A549 (cell line): Measurements from ENCODE around the gene TULP3. TPM values are rescaled to one million over a fixed set of nuclear protein-coding genes. Genes with fewer than 3 reads are reported as not detected.
A peak's percentile ranks its signal among the peaks of the same experiment; 100 is the strongest.

ENCODE experiments used
- ATAC-seq, 2 experiments: fragments of 200-7000 bp in 1 of 2; fragments of >200 bp in 1 of 2; cut with Nextera tagmentation in 1 of 2; cut with Tn5 transposase in 1 of 2; 3 replicates each; pipeline versions ENCODE4 v1.8.0 to v1.9.1; 2018 to 2020; ENCODE audit warnings: mild to moderate bottlenecking in 1 of 2, moderate library complexity in 1 of 2
- CTCF ChIA-PET: fragments of 300-600 bp; sonication (Branson Sonifier 250); formaldehyde crosslinking; extraction: SDS; loops from one replicate; lab custom pipeline; 2021; ENCODE audit warnings: antibody characterized with exemption, inconsistent platforms; lab: Yijun Ruan, JAX
- POLR2A ChIA-PET: fragments of 350-600 bp; formaldehyde crosslinking; extraction: SDS; loops from one replicate; lab custom pipeline; 2021; ENCODE audit warnings: antibody characterized with exemption, inconsistent platforms; lab: Yijun Ruan, JAX
- DNase-seq, 2 experiments: peaks; one replicate each; pipeline versions ENCODE4 v3.0.0 to v3.0.0-alpha.2; 2011 to 2016; ENCODE audit warnings: low read depth in 1 of 2, low spot score in 1 of 2
- FAIRE-seq: peaks from 2 replicates; lab custom pipeline; 2011; peaks lifted over from hg19 to GRCh38; lab: Jason Lieb, UNC
- H3K27ac ChIP-seq, 2 experiments: fragments of >200 bp; sonication (Bioruptor Twin); formaldehyde crosslinking; 3 replicates each; pipeline ENCODE4 v1.5.1; 2016 to 2017
- H3K4me1 ChIP-seq: fragments of >200 bp; sonication (Bioruptor Twin); formaldehyde crosslinking; 3 replicates; pipeline ENCODE4 v1.6.1; 2016
- H3K4me2 ChIP-seq: fragments of >200 bp; sonication (Bioruptor Twin); formaldehyde crosslinking; 3 replicates; pipeline ENCODE4 v1.6.1; 2016
- H3K4me3 ChIP-seq: fragments of >200 bp; sonication (Bioruptor Twin); formaldehyde crosslinking; 3 replicates; pipeline ENCODE4 v1.5.1; 2016
- H3K9me3 ChIP-seq: fragments of >200 bp; sonication (Bioruptor Twin); formaldehyde crosslinking; 3 replicates; pipeline ENCODE4 v1.6.1; 2016
- BHLHE40 ChIP-seq: IDR thresholded peaks from 2 replicates; pipeline ENCODE4 v1.6.1; 2012; ENCODE audit warnings: low read depth, low read length, inconsistent platforms
- CBX8 ChIP-seq: fragments of 200-600 bp; sonication (generic); IDR thresholded peaks from 2 replicates; pipeline ENCODE4 v1.6.1; 2016
- CEBPB ChIP-seq, 2 experiments: fragments of >200 bp in 1 of 2; sonication (Bioruptor Twin) in 1 of 2; formaldehyde crosslinking in 1 of 2; IDR thresholded peaks; 2 replicates each; pipeline ENCODE4 v1.6.1; 2012 to 2016
- CHD2 ChIP-seq: fragments of 150-350 bp; IDR thresholded peaks from 2 replicates; pipeline ENCODE4 v1.6.1; 2014; ENCODE audit warnings: low read length; ENCODE audit not compliant: partially characterized antibody
- CHD4 ChIP-seq: fragments of 200-600 bp; sonication (generic); IDR thresholded peaks from 2 replicates; pipeline ENCODE4 v1.6.1; 2016; ENCODE audit warnings: antibody characterized with exemption, mild to moderate bottlenecking, borderline replicate concordance
- FOSL2 ChIP-seq, 2 experiments: fragments of 450-650 bp in 1 of 2; fragments of >200 bp in 1 of 2; sonication (Bioruptor Twin) in 1 of 2; formaldehyde crosslinking; IDR thresholded peaks; 2 replicates each; pipeline versions ENCODE4 v1.5.0 to v1.6.1; 2016 to 2020; ENCODE audit warnings: mild to moderate bottlenecking in 1 of 2, moderate library complexity in 1 of 2
- HDAC2 ChIP-seq: fragments of 200-600 bp; sonication (generic); IDR thresholded peaks from 2 replicates; pipeline ENCODE4 v1.6.1; 2016
- JUN ChIP-seq, 2 experiments: fragments of >200 bp; sonication (Bioruptor Twin); formaldehyde crosslinking; IDR thresholded peaks; 2 replicates in 1 of 2; 3 replicates in 1 of 2; pipeline ENCODE4 v1.6.1; 2016 to 2017
- JUNB ChIP-seq: fragments of >200 bp; sonication (Bioruptor Twin); formaldehyde crosslinking; IDR thresholded peaks from 2 replicates; pipeline ENCODE4 v1.6.1; 2016
- KDM5A ChIP-seq: fragments of 200-600 bp; sonication (generic); IDR thresholded peaks from 2 replicates; pipeline ENCODE4 v1.6.1; 2016; ENCODE audit warnings: antibody characterized with exemption, mild to moderate bottlenecking
- MAFK ChIP-seq: fragments of 450-650 bp; IDR thresholded peaks from 2 replicates; pipeline ENCODE4 v1.6.1; 2014; ENCODE audit not compliant: partially characterized antibody
- MAZ ChIP-seq: fragments of 150-350 bp; IDR thresholded peaks from 2 replicates; pipeline ENCODE4 v1.6.1; 2014; ENCODE audit warnings: antibody characterized with exemption, low read depth, low read length, borderline replicate concordance
- MYC ChIP-seq: IDR thresholded peaks from 2 replicates; pipeline ENCODE4 v1.6.1; 2012; ENCODE audit warnings: mild to moderate bottlenecking, inconsistent platforms, low read length, improper control_type of control experiment, borderline replicate concordance
- NFE2L2 ChIP-seq: fragments of 150-350 bp; conservative IDR thresholded peaks from 2 replicates; pipeline ENCODE4 v1.6.1; 2014; ENCODE audit warnings: low read length
- PHF8 ChIP-seq: fragments of 200-600 bp; sonication (generic); IDR thresholded peaks from 2 replicates; pipeline ENCODE4 v1.6.1; 2016; ENCODE audit warnings: low read depth, mild to moderate bottlenecking, antibody characterized with exemption, moderate library complexity, borderline replicate concordance
- RAD21 ChIP-seq, 2 experiments: fragments of >200 bp in 1 of 2; sonication (Bioruptor Twin) in 1 of 2; formaldehyde crosslinking in 1 of 2; IDR thresholded peaks in 1 of 2; conservative IDR thresholded peaks in 1 of 2; 2 replicates in 1 of 2; 3 replicates in 1 of 2; pipeline ENCODE4 v1.6.1; 2012 to 2018; ENCODE audit warnings: inconsistent platforms in 1 of 2
- RARB ChIP-seq: fragments of 250-450 bp; sonication (Bioruptor Pico); IDR thresholded peaks from 2 replicates; pipeline ENCODE4 v1.8.0; 2021; ENCODE audit warnings: mild to moderate bottlenecking, moderate library complexity
- RCOR1 ChIP-seq: fragments of 150-350 bp; IDR thresholded peaks from 2 replicates; pipeline ENCODE4 v1.6.1; 2014; ENCODE audit warnings: antibody characterized with exemption, low read length, low read depth
- RFX5 ChIP-seq: fragments of 450-650 bp; IDR thresholded peaks from 2 replicates; pipeline ENCODE4 v1.7.1; 2014; ENCODE audit warnings: antibody characterized with exemption, mild to moderate bottlenecking, moderate library complexity
- SMC3 ChIP-seq: fragments of >200 bp; sonication (Bioruptor Twin); formaldehyde crosslinking; IDR thresholded peaks from 3 replicates; pipeline ENCODE4 v1.6.1; 2018; ENCODE audit warnings: inconsistent platforms
- SREBF2 ChIP-seq: fragments of 450-650 bp; IDR thresholded peaks from 2 replicates; pipeline ENCODE4 v1.6.1; 2014; ENCODE audit warnings: mild to moderate bottlenecking, moderate library complexity
- TFCP2L1 ChIP-seq: fragments of 250-450 bp; sonication (Bioruptor Pico); IDR thresholded peaks from 2 replicates; pipeline ENCODE4 v1.5.0; 2021; ENCODE audit warnings: mild to moderate bottlenecking
- USF2 ChIP-seq: fragments of 450-650 bp; IDR thresholded peaks from 2 replicates; pipeline ENCODE4 v1.6.1; 2014; ENCODE audit warnings: antibody characterized with exemption
- ZSCAN20 ChIP-seq: fragments of 250-450 bp; sonication (Bioruptor Pico); IDR thresholded peaks from 2 replicates; pipeline ENCODE4 v1.8.0; 2022; ENCODE audit warnings: mild to moderate bottlenecking, moderate library complexity
- WGBS: methylation state at CpG from one replicate; pipeline ENCODE4 v1.1.6; 2017; ENCODE audit errors: missing lambda C conversion rate; 5-methylcytosine and 5-hydroxymethylcytosine counted together
- polyA plus RNA-seq, 4 experiments: library from polyadenylated mRNA; depleted of rRNA in 3 of 4; stranded (reverse); fragments of >200 nt; fragmentation: RNase III in 1 of 4; extraction: RNeasy Plus Mini Kit Qiagen cat#74134 plus additional on column Dnase treatment in 1 of 4; gene quantifications; 2 replicates in 3 of 4; 3 replicates in 1 of 4; pipeline ENCODE4 v1.2.3, GENCODE V29; 2011 to 2017
- TF ChIP-seq, protein P1 (sequence below): IDR thresholded peaks from 2 replicates; pipeline ENCODE4 v1.6.1; 2012

TULP3 gene
- polyA plus RNA-seq, 2 of the 4 experiments (the other 2 are of a cell fraction), result 19.6 to 32.9 TPM

DNA sequence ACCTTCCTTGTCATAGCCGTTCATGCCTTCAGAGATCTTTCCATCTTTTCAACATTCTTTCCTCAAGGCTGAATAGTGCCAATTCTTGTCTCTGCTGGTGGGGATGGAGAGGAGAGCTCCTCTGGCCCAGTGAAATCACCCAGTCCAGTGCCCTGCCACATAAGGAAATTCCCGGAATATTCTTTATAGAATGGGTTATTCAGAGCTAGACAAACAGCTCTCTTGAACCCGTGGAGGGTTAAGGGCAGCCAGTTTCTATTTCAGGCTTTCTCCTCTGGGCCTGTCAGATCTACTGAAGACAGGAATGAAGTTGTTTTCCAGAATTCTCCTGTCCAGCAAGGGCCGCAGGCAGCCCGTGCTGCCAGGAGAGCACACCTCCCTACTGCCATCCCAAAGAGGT, 47.7 kb upstream of the TULP3 start:
- H3K27ac ChIP-seq, result no peak overlapping the region
- DNase-seq, result no peak
- POLR2A ChIA-PET, result no interaction called here
- no peak overlapping the region for H3K4me2 ChIP-seq
- ATAC-seq, result no peak
- no peak for TF ChIP-seq ZSCAN20
- TF ChIP-seq MAZ, result no peak
- TF ChIP-seq CHD4, result no peak
- no peak for TF ChIP-seq SMC3
- TF ChIP-seq JUNB, result no peak
- no peak for TF ChIP-seq RAD21 (conservative IDR thresholded peaks at IDR 0.05 in 1 of 2, IDR thresholded peaks at IDR 0.05 in 1 of 2)
- no peak for FAIRE-seq
- H3K4me1 ChIP-seq, result 0 out of 3 replicates have a peak, but pooled peaks cover 4% of the 10 kb centered on the region
- H3K4me3 ChIP-seq, result no peak overlapping the region
- 80% methylated on average over 5 of the region's 5 CpGs for WGBS
- H3K9me3 ChIP-seq, result no peaks in the 10 kb centered on the region
- CTCF ChIA-PET, result interaction anchor here (0.6 to 1.6 kb wide), 4 partner anchors 9 to 57 kb away, joined by 3 to 7 read pairs (median 4); no protein-coding TSS in a partner anchor

DNA sequence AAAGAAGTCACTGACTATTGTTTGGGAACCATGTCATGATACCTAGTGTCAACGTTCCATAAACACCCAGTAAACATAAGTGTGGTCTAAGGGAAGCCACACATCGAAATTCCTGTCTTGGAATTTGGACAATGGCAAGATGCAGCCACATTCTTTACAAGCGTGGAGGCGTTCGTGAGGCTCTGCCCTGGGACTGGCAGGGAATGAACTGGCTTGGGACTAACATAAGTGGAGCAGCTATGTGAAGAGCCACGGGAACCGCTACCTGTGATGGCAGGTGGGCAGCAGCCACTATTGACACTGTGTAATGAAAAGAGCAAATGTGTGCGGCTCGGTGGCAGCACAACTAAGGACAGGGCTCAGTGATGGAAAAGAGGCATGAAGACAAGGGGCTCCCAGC, 45.9 kb upstream of the TULP3 start:
- TF ChIP-seq CBX8 (no peak), TFCP2L1 (CRISPR knock-in tag) (no peak), CHD2 (no peak), RAD21 (conservative IDR thresholded peaks at IDR 0.05 in 1 of 2, IDR thresholded peaks at IDR 0.05 in 1 of 2) (no peak), MYC (no peak), NFE2L2 (no peak), HDAC2 (no peak), CEBPB (IDR thresholded peaks at IDR 0.05) (no peak)
- Histone ChIP-seq H3K4me2 (no peak overlapping the region), H3K4me1 (peaks cover 10% of the 10 kb centered on the region), H3K4me3 (no peak overlapping the region), H3K27ac (no peak overlapping the region), H3K9me3 (no peaks in the 10 kb centered on the region)
- POLR2A ChIA-PET, result no interaction called here
- no peak for ATAC-seq
- no peak for DNase-seq
- 87% methylated on average over 9 of the region's 9 CpGs for WGBS
- FAIRE-seq, result no peak
- CTCF ChIA-PET, result interaction anchor here (0.9 to 3.9 kb wide), 9 partner anchors 9 to 197 kb away, joined by 3 to 18 read pairs (median 4); partner anchors contain the start of genes NRIP2 and TEX52

DNA sequence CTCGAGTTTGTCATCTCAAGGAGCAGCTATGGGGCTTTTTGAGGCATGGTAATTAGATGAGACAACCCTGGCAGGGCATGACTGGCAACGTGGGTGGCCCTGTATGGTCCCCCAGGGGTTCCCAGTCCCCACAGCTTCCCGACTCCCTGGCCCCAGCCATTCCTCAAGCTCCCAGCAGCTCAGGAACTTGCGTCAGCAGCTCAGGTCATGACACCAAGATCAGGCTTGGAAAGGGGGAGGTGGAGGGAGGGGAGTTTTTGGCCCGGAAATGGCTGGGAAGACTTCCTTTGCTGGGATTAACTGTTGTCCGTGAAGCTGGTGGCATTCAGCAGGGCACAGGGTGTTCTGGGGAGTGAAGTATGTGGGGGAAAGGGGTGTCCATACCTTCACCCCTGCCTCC, 45.4 kb upstream of the TULP3 start:
- Histone ChIP-seq H3K9me3 (no peaks in the 10 kb centered on the region), H3K4me1 (peaks cover 15% of the 10 kb centered on the region), H3K4me3 (no peak overlapping the region), H3K4me2 (no peak overlapping the region), H3K27ac (peak overlapping the region in 1 of 2 experiments; percentile 4; a peak in 1 of 6 replicates)
- ChIA-PET CTCF (interaction anchor here (0.9 to 3.9 kb wide), 9 partner anchors 10 to 196 kb away, joined by 3 to 18 read pairs (median 4); partner anchors contain the start of genes NRIP2 and TEX52), POLR2A (no interaction called here)
- ATAC-seq (peak; percentile 18 to 20; a peak in 1 of 6 replicates), DNase-seq (no peak), FAIRE-seq (no peak)
- TF ChIP-seq CHD4, result no peak
- no peak for TF ChIP-seq MAFK
- TF ChIP-seq PHF8, result no peak
- TF ChIP-seq CEBPB (IDR thresholded peaks at IDR 0.05), result no peak
- no peak for TF ChIP-seq RFX5
- no peak for TF ChIP-seq BHLHE40
- no peak for TF ChIP-seq MYC
- no peak for TF ChIP-seq JUN (IDR thresholded peaks at IDR 0.05)
- no peak for TF ChIP-seq KDM5A
- no peak for TF ChIP-seq RAD21 (conservative IDR thresholded peaks at IDR 0.05 in 1 of 2, IDR thresholded peaks at IDR 0.05 in 1 of 2)
- TF ChIP-seq FOSL2 (IDR thresholded peaks at IDR 0.05), result no peak
- no peak for TF ChIP-seq FOSL2 (CRISPR knock-in tag; IDR thresholded peaks at IDR 0.05)
- TF ChIP-seq RARB (CRISPR knock-in tag), result no peak
- TF ChIP-seq RCOR1, result no peak
- TF ChIP-seq CHD2, result no peak
- TF ChIP-seq HDAC2, result no peak
- no peak for TF ChIP-seq SREBF2
- no peak for TF ChIP-seq USF2
- no peak for TF ChIP-seq JUNB
- TF ChIP-seq, protein P1, sequence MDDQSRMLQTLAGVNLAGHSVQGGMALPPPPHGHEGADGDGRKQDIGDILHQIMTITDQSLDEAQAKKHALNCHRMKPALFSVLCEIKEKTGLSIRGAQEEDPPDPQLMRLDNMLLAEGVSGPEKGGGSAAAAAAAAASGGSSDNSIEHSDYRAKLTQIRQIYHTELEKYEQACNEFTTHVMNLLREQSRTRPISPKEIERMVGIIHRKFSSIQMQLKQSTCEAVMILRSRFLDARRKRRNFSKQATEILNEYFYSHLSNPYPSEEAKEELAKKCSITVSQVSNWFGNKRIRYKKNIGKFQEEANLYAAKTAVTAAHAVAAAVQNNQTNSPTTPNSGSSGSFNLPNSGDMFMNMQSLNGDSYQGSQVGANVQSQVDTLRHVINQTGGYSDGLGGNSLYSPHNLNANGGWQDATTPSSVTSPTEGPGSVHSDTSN, result no peak
- 54% methylated on average over 6 of the region's 6 CpGs for WGBS
